SJSA1 (cell line): ENCODE results near the gene USP24. TPM values are rescaled to one million over a fixed set of nuclear protein-coding genes. Genes with fewer than 3 reads are reported as not detected.

Experiments
- DNase-seq, 2 experiments: peaks; one replicate each; pipeline ENCODE4 v3.0.0-alpha.2; 2015 to 2020; ENCODE audit warnings: low spot score in 2 of 2, low read depth in 1 of 2
- H3K27ac ChIP-seq: fragments of 250-450 bp; sonication (Bioruptor Pico); 2 replicates; pipeline ENCODE4 v1.5.1; 2020; ENCODE audit warnings: mild to moderate bottlenecking, moderate library complexity
- H3K27me3 ChIP-seq: fragments of 250-450 bp; sonication (Bioruptor Pico); replicated peaks from 2 replicates; pipeline ENCODE4 v1.5.1; 2020; ENCODE audit warnings: mild to moderate bottlenecking, moderate library complexity
- H3K36me3 ChIP-seq: fragments of 250-450 bp; sonication (Bioruptor Pico); 2 replicates; pipeline ENCODE4 v1.5.1; 2020; ENCODE audit warnings: mild to moderate bottlenecking
- H3K4me1 ChIP-seq: fragments of 250-450 bp; sonication (Bioruptor Pico); replicated peaks from 2 replicates; pipeline ENCODE4 v1.6.1; 2021; ENCODE audit warnings: mild to moderate bottlenecking
- H3K4me3 ChIP-seq: fragments of 250-450 bp; sonication (Bioruptor Pico); 2 replicates; pipeline ENCODE4 v1.5.1; 2020; ENCODE audit warnings: mild to moderate bottlenecking
- H3K9me3 ChIP-seq: fragments of 250-450 bp; sonication (Bioruptor Pico); replicated peaks from 2 replicates; pipeline ENCODE4 v1.5.1; 2020; ENCODE audit warnings: mild to moderate bottlenecking
- total RNA-seq: library from RNA; depleted of rRNA; stranded (reverse); fragments of >200 nt; shearing (Covaris generic); gene quantifications from 2 replicates; pipeline ENCODE4 v1.2.3, GENCODE V29; 2014

The USP24 gene
- total RNA-seq, 1 experiment from 2014 or later: 24.4 TPM

GRCh38 chr1:55057270-55057955, 157.8 kb downstream of the USP24 start:
- no peaks in the 10 kb centered on the region for H3K27me3 ChIP-seq
- no peaks in the 10 kb centered on the region for H3K9me3 ChIP-seq
- no peak overlapping the region for H3K27ac ChIP-seq
- no peaks in the 10 kb centered on the region for H3K4me1 ChIP-seq
- no peak for DNase-seq
- no peaks in the 10 kb centered on the region for H3K36me3 ChIP-seq
- no peak overlapping the region for H3K4me3 ChIP-seq

- Histone ChIP-seq H3K9me3 (no peaks in the 10 kb centered on the region), H3K27ac (no peak overlapping the region), H3K27me3 (no peaks in the 10 kb centered on the region), H3K4me3 (no peak overlapping the region), H3K36me3 (no peaks in the 10 kb centered on the region), H3K4me1 (no peaks in the 10 kb centered on the region)
- no peak for DNase-seq
Measured at GRCh38 chr1:55056632-55056992, 158.6 kb downstream of the USP24 start.

- Histone ChIP-seq H3K36me3 (no peaks in the 10 kb centered on the region), H3K27ac (no peak overlapping the region)
- no peak for DNase-seq
Measured at GRCh38 chr1:55055951-55056631, 159.1 kb downstream of the USP24 start.

GRCh38 chr1:55055084-55055882, 159.9 kb downstream of the USP24 start:
- Histone ChIP-seq H3K9me3 (no peaks in the 10 kb centered on the region), H3K27ac (no peak overlapping the region), H3K4me1 (no peaks in the 10 kb centered on the region), H3K4me3 (no peak overlapping the region), H3K36me3 (no peaks in the 10 kb centered on the region), H3K27me3 (no peaks in the 10 kb centered on the region)
- DNase-seq: no peak

More at GRCh38 chr1:55055951-55056631, 159.1 kb downstream of the USP24 start:
- H3K4me1 ChIP-seq: no peaks in the 10 kb centered on the region
- no peaks in the 10 kb centered on the region for H3K9me3 ChIP-seq
- H3K4me3 ChIP-seq: no peak overlapping the region
- no peaks in the 10 kb centered on the region for H3K27me3 ChIP-seq

- DNase-seq: no peak
- no peaks in the 10 kb centered on the region for H3K4me1 ChIP-seq
- no peaks in the 10 kb centered on the region for H3K36me3 ChIP-seq
- H3K27me3 ChIP-seq: no peaks in the 10 kb centered on the region
- no peaks in the 10 kb centered on the region for H3K9me3 ChIP-seq
- no peak overlapping the region for H3K4me3 ChIP-seq
- H3K27ac ChIP-seq: no peak overlapping the region
Measured at GRCh38 chr1:55054396-55054795, 160.8 kb downstream of the USP24 start.

GRCh38 chr1:55053265-55053954, 161.8 kb downstream of the USP24 start:
- H3K9me3 ChIP-seq: no peaks in the 10 kb centered on the region
- no peaks in the 10 kb centered on the region for H3K4me1 ChIP-seq
- no peak for DNase-seq
- H3K36me3 ChIP-seq: no peaks in the 10 kb centered on the region
- no peaks in the 10 kb centered on the region for H3K27me3 ChIP-seq
- no peak overlapping the region for H3K4me3 ChIP-seq
- no peak overlapping the region for H3K27ac ChIP-seq

- Histone ChIP-seq H3K36me3 (no peaks in the 10 kb centered on the region), H3K4me1 (no peaks in the 10 kb centered on the region), H3K9me3 (no peaks in the 10 kb centered on the region), H3K27ac (no peak overlapping the region), H3K4me3 (no peak overlapping the region), H3K27me3 (no peaks in the 10 kb centered on the region)
- no peak for DNase-seq
Measured at GRCh38 chr1:55052221-55053142, 162.7 kb downstream of the USP24 start.

- Histone ChIP-seq H3K36me3 (no peaks in the 10 kb centered on the region), H3K27ac (no peak overlapping the region), H3K4me3 (no peak overlapping the region), H3K4me1 (no peaks in the 10 kb centered on the region), H3K9me3 (no peaks in the 10 kb centered on the region), H3K27me3 (no peaks in the 10 kb centered on the region)
- DNase-seq: no peak
Measured at GRCh38 chr1:55051621-55052020, 163.5 kb downstream of the USP24 start.

GRCh38 chr1:55051169-55051568, 164.0 kb downstream of the USP24 start:
- Histone ChIP-seq H3K9me3 (no peaks in the 10 kb centered on the region), H3K4me3 (no peak overlapping the region), H3K27me3 (no peaks in the 10 kb centered on the region), H3K36me3 (no peaks in the 10 kb centered on the region), H3K27ac (no peak overlapping the region), H3K4me1 (no peaks in the 10 kb centered on the region)
- no peak for DNase-seq

- H3K4me3 ChIP-seq: no peak overlapping the region
- no peak for DNase-seq
- no peaks in the 10 kb centered on the region for H3K36me3 ChIP-seq
- no peaks in the 10 kb centered on the region for H3K27me3 ChIP-seq
- H3K27ac ChIP-seq: no peak overlapping the region
- no peaks in the 10 kb centered on the region for H3K4me1 ChIP-seq
- H3K9me3 ChIP-seq: no peaks in the 10 kb centered on the region
Measured at GRCh38 chr1:55050283-55050682, 164.9 kb downstream of the USP24 start.

- no peak overlapping the region for H3K27ac ChIP-seq
- DNase-seq: no peak
- no peaks in the 10 kb centered on the region for H3K4me1 ChIP-seq
Measured at GRCh38 chr1:55049914-55050278, 165.3 kb downstream of the USP24 start.

GRCh38 chr1:55049271-55049913, 165.8 kb downstream of the USP24 start:
- Histone ChIP-seq H3K36me3 (no peaks in the 10 kb centered on the region), H3K27ac (no peak overlapping the region), H3K9me3 (no peaks in the 10 kb centered on the region), H3K4me3 (no peak overlapping the region), H3K27me3 (no peaks in the 10 kb centered on the region), H3K4me1 (no peaks in the 10 kb centered on the region)
- DNase-seq: no peak

More at GRCh38 chr1:55049914-55050278, 165.3 kb downstream of the USP24 start:
- H3K9me3 ChIP-seq: no peaks in the 10 kb centered on the region
- H3K27me3 ChIP-seq: no peaks in the 10 kb centered on the region
- H3K4me3 ChIP-seq: no peak overlapping the region
- H3K36me3 ChIP-seq: no peaks in the 10 kb centered on the region
